ENCODE data around the gene MTARC2. TPM values are rescaled to one million over a fixed set of nuclear protein-coding genes. Genes with fewer than 3 reads are reported as not detected.

Gene MTARC2
- total and polyA plus RNA-seq, 7 donors: 4.1 to 12.4 (median 8.8) TPM

DNA sequence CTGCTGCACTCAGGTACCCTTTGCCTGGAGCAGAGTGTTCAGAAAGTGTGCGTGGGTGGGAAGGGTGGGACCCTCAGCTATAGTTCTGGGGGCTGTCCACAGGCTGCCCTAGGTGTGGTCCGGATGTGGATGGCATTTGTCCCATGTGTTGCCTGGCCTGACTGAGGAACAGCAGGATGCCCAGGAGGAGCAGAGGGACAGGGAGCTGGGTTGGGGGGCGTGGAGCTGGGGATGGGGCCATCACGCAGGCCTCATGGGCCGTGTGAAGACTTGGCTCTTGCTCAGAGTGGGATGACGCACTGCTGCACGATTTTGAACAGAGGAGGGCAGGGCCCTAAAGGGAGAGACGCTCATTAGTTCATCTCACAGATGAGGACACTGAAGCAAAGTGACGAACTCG lies 41.0 kb upstream of the MTARC2 start:
- intact Hi-C loops (cut with DNase I): no loop called here
- WGBS, 3 donors: 82 to 85% (median 83%) methylated on average over 10 of the region's 10 CpGs
- H3K9me3 ChIP-seq: no peaks in the 10 kb centered on the region
- no peaks in the 10 kb centered on the region for H3K4me1 ChIP-seq
- H3K4me3 ChIP-seq: no peak overlapping the region
- H3K27me3 ChIP-seq (ENCODE audit: insufficient read depth in 3 of 3, low read length in 2 of 3): no peaks in the 10 kb centered on the region
- DNase-seq (no peak), ATAC-seq (no peak)
- no peaks in the 10 kb centered on the region for H3K36me3 ChIP-seq (ENCODE audit: insufficient read depth in 1 of 2, low read depth in 1 of 2)
- no peak overlapping the region for H3K27ac ChIP-seq
- no peak for TF ChIP-seq CTCF (IDR thresholded peaks at IDR 0.05)

DNA sequence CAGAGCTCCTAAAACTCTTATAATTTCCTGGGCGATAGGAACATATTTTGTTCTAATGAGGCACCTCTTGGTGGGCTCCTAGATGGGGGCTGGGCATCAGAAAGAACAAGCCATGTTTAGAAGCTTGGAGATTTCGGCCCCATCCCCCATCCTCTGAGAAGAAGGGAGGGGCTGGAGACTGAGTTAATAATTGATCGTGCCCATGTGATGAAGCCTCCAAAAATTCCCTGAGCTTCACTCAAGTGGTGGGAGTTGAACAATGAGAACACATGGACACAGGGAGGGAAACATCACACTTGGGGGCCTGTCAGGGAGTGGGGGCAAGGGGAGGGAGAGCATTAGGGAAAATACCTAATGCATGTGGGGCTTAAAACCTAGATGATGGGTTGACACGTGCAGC lies 39.9 kb upstream of the MTARC2 start:
- Histone ChIP-seq H3K27ac (no peak overlapping the region), H3K4me1 (no peaks in the 10 kb centered on the region), H3K27me3 (ENCODE audit: insufficient read depth in 3 of 3, low read length in 2 of 3) (no peaks in the 10 kb centered on the region), H3K4me3 (no peak overlapping the region), H3K9me3 (no peaks in the 10 kb centered on the region), H3K36me3 (ENCODE audit: insufficient read depth in 1 of 2, low read depth in 1 of 2) (no peaks in the 10 kb centered on the region)
- 87 to 90% (median 88%) methylated on average over 4 of the region's 4 CpGs for WGBS, 3 donors
- ATAC-seq (no peak), DNase-seq (no peak)
- no peak for TF ChIP-seq CTCF (IDR thresholded peaks at IDR 0.05)
- intact Hi-C loops (cut with DNase I): no loop called here

- no peaks in the 10 kb centered on the region for H3K36me3 ChIP-seq (ENCODE audit: insufficient read depth in 1 of 2, low read depth in 1 of 2)
- DNase-seq: no peak
- H3K27me3 ChIP-seq (ENCODE audit: insufficient read depth in 3 of 3, low read length in 2 of 3): no peaks in the 10 kb centered on the region
- ATAC-seq: no peak
- H3K4me3 ChIP-seq: no peak overlapping the region
- intact Hi-C loops (cut with DNase I): no loop called here
- 53 to 68% (median 65%) methylated on average over 9 of the region's 9 CpGs for WGBS, 3 donors
- no peaks in the 10 kb centered on the region for H3K4me1 ChIP-seq
- no peak for TF ChIP-seq CTCF (IDR thresholded peaks at IDR 0.05)
- no peaks in the 10 kb centered on the region for H3K9me3 ChIP-seq
- H3K27ac ChIP-seq: no peak overlapping the region
Measured at GRCh38 chr1:220708936-220709801, 39.0 kb upstream of the MTARC2 start.

DNA sequence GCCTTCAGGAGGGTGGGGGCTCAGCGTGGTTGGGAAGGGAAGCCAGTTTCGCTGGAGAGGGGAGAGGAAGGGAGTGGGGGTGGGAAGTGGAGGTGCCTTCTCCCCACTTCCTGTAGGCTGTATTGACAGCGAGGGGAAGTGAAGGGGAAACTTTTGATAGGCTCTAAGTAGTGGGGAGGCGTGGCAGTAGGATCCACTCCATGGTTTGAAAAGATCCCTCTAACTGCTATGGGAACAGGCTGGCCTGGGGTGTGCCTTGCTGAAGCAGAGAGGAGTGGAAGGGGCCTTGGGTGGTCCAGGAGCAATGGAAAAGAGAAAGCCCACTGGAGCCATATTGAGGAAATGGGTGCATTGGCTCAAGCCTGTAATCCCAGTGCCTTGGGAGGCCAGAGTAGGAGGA lies 37.8 kb upstream of the MTARC2 start:
- Histone ChIP-seq H3K9me3 (no peaks in the 10 kb centered on the region), H3K27ac (no peak overlapping the region), H3K4me1 (no peaks in the 10 kb centered on the region), H3K36me3 (ENCODE audit: insufficient read depth in 1 of 2, low read depth in 1 of 2) (no peaks in the 10 kb centered on the region), H3K4me3 (no peak overlapping the region), H3K27me3 (ENCODE audit: insufficient read depth in 3 of 3, low read length in 2 of 3) (no peaks in the 10 kb centered on the region)
- 64 to 75% (median 67%) methylated on average over 4 of the region's 4 CpGs for WGBS, 3 donors
- no peak for DNase-seq
- TF ChIP-seq CTCF (IDR thresholded peaks at IDR 0.05): no peak
- intact Hi-C loops (cut with DNase I): no loop called here
- ATAC-seq: no peak
